ENCODE data around the gene PREX1.

The PREX1 gene

GRCh38 chr20:48658505-48658904 is 169.3 kb downstream of the PREX1 start:
- DNase-seq (ENCODE audit: low read depth in 2 of 2): no peak

GRCh38 chr20:48658198-48658476 is 169.7 kb downstream of the PREX1 start:
- DNase-seq (ENCODE audit: low read depth in 2 of 2): no peak

GRCh38 chr20:48657426-48658197 is 170.2 kb downstream of the PREX1 start:
- peak; percentile 38 to 56 for DNase-seq (ENCODE audit: low read depth in 2 of 2)

DNA sequence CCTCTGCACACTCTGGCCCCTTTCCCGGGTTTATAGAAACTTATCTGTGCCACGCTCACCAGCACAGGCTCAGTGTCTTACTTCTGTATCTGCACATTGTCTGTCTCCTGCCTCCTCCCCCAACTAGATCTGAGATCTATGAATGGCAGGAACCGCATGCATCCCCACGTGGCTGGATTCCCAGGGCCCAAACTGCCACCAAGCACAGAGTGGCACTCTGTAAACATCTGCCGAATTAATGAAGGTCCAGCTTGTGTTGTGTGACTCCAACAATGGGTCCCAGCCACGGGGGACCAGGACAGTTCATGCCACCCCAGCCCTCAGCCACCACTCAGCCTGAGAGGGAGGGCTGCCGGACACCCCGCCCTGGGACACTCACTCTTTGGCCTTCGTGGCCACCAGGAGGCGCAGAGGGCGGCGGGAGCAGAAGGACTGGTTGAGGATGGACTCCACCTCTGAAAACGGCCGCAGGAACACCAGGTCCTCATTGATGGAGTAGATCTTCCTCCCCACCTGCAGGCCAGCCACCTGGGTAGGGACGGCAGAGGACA is 171.1 kb downstream of the PREX1 start:
- no peak for DNase-seq (ENCODE audit: low read depth in 2 of 2)

DNA sequence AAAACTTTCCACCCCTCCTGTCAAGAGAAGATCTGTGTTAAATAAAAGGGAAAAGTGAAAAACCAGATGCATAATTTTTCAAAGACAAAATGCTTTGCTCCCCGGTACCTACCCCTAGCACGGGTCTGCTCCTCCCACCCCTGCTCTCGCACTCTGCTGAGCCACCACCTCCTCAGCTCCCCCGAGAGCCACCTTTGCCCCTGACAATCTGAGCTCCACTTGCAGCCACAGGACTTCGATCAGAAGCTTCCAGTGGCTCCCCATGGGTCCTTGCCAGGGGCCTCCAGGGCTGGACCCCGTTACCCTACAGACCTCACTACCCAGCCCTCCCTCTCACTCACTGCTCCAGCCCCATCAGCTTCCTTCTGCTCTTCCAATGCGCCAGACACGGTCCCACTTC is 171.7 kb downstream of the PREX1 start:
- no peak for DNase-seq (ENCODE audit: low read depth in 2 of 2)

- no peak for DNase-seq (ENCODE audit: low read depth in 2 of 2)
These were observed 174.1 kb downstream of the PREX1 start for GRCh38 chr20:48653706-48654051.

GRCh38 chr20:48652961-48653705 is 174.7 kb downstream of the PREX1 start:
- no peak for DNase-seq (ENCODE audit: low read depth in 2 of 2)

- DNase-seq (ENCODE audit: low read depth in 2 of 2): no peak
These were observed 175.8 kb downstream of the PREX1 start for GRCh38 chr20:48651960-48652359.

- no peak for DNase-seq (ENCODE audit: low read depth in 2 of 2)
These were observed 176.5 kb downstream of the PREX1 start for GRCh38 chr20:48651271-48651670.

DNA sequence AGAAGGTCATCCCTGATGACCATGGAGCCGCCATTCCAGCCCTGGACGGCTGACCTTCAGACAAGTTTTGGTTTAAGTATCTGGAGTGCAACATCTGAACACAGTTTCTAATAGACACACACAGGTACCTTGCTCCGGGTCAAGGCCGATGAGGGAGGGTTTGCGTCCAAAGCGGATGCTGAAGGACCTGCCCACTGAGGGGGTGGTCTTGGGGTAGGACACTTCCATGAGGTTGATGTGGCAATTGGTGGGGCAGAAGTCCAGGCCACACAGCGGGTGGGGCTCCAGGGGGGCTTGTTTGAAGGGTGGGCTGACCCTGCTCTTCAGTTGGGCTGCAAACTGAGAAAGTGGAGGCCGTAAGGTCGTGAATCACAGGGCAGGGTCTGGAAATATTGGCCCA is 177.9 kb downstream of the PREX1 start:
- DNase-seq (ENCODE audit: low read depth in 2 of 2): no peak

DNA sequence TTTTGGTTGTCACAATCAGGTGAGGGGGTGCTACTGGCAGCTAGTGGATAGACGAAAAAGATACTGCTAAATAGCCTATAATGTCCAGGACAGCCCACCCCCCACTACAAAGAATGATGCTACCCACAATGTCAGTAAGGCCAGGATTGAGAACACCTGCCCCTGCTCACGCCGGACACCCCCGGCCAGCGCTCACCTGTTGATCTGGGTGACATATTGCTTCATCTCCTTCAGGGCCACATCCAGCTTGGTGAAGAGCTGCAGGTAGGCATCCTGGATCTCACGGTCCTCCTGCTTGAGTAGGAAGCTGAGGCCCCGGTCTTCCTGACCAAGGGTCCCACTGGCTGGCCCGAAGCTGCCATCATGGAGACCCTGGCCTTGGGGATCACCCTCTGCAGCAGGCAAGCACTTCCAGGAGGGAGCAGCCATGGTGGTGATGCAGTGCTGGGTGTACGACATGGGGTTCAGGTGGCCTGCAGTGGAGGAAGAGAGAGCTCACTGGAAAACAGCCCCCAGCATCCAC is 178.6 kb downstream of the PREX1 start:
- no peak for DNase-seq (ENCODE audit: low read depth in 2 of 2)

GRCh38 chr20:48648482-48649051 is 179.2 kb downstream of the PREX1 start:
- no peak for DNase-seq (ENCODE audit: low read depth in 2 of 2)

- DNase-seq (ENCODE audit: low read depth in 2 of 2): no peak
These were observed 179.9 kb downstream of the PREX1 start for GRCh38 chr20:48647858-48648257.

DNA sequence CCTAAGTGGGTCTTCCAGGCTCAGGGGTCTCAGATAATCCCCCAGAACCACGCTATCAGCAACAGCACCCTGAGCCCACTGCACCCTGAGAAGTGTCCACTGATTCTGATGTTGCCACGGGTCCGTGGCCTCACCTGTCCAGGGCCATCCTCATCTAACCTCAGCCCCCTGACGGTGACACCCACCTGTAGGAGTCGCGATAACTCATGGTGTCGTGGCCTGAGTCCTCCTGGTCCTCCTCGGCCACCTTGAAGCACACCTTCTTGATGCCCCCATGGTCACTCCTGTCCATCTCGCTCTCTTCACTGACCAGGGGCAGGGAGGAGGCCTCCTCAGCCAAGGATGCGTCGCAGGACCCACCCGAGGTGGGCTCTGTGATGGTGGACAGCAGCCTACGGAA is 182.1 kb downstream of the PREX1 start:
- no peak for DNase-seq (ENCODE audit: low read depth in 2 of 2)

- no peak for DNase-seq (ENCODE audit: low read depth in 2 of 2)
These were observed 183.4 kb downstream of the PREX1 start for GRCh38 chr20:48644286-48644828.

DNA sequence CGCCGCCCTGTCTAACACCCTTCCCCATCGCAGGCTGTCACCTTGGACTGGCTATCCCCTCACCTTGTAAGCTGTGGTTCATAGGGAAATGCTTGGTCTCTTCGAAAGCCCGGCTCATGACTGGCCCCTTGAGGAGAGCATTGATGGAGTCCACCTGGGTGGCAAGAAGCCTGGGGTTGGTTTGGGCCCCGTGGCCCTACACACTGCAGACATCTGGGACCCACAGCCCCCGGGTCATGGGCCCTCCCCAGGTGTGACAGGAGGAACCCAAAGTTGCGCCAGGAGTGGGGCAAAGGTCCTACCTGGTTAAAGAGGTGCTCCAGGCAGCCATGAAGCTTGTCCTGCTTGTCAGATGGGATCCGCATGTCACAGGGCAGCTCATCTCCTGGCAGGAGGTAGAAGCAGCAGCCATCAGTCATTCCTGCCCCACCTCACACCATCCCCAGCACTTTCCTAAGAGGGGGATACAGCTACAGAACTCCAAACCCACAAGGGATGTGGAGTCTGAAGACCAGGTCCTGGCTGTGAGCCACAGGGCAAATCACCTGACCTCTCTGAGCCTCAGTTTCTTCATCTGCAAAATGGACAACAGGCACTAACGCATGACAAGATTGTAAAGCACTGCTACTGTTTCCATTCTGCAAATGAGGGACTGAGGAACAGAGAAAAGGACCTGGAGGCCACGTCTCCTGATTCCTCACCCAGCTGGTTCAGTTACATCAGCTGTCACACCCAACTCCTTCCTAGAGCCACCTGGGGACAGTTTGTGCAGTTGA is 185.5 kb downstream of the PREX1 start:
- no peak for DNase-seq (ENCODE audit: low read depth in 2 of 2)

- no peak for DNase-seq (ENCODE audit: low read depth in 2 of 2)
These were observed 186.9 kb downstream of the PREX1 start for GRCh38 chr20:48640871-48641270.

GRCh38 chr20:48639899-48640298 is 187.9 kb downstream of the PREX1 start:
- no peak for DNase-seq (ENCODE audit: low read depth in 2 of 2)

- no peak for DNase-seq (ENCODE audit: low read depth in 2 of 2)
These were observed 189.3 kb downstream of the PREX1 start for GRCh38 chr20:48638546-48638945.

- DNase-seq (ENCODE audit: low read depth in 2 of 2): no peak
These were observed 190.3 kb downstream of the PREX1 start for GRCh38 chr20:48637461-48637860.

DNA sequence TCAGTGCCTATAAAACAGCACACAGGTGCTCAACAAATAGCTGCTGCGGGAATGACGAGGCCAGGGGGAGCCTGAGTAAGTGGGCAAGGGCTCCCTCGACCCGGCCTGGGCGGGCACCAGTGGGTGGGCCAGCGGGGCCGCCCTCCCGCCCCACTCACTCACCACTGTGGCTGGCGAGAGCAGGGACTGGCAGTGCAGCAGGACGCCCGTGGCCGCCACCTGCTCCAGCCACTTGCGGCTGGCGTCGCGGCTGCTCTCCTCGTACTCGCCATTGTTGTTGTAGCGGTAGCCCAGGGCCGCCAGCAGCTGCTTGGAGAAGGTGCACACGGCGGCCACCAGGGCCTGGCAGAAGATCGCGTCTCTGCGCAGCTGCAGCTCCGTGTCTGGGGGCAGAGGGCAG is 191.5 kb downstream of the PREX1 start:
- DNase-seq (ENCODE audit: low read depth in 2 of 2): no peak

DNA sequence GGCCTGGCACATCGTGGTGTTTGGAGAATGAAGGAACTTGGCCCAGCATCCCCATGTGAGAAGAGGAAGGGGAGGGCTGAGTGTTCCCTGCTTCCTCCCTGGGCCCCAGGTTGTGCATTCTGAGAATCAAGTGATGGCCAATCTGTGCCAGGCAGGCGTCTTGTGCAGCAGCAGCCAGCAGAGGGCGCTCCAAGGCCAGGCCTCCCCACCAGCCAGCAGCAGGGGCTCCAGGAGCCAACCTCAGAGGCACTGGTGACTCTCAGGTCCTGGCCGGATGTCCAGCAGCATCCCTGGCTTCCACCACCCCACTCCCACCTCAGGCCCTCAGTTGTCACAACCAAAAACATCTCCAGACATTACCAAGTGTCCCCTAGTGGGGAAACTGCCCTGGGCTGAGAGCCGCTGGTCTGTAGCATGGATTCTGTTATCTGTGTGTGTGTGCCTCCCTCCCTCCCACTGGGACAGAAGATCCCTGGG is 192.0 kb downstream of the PREX1 start:
- DNase-seq (ENCODE audit: low read depth in 2 of 2): peak; percentile 27 to 62
